H54 (cell line): Measurements from ENCODE around the gene HOXA2.
A peak's percentile ranks its signal among the peaks of the same experiment; 100 is the strongest.

Experiments
- DNase-seq: peaks from one replicate; pipeline ENCODE4 v3.0.0; 2011; ENCODE audit warnings: low spot score, mixed read lengths; ENCODE audit not compliant: insufficient read length
- FAIRE-seq: peaks from 3 replicates; lab custom pipeline; 2011; peaks lifted over from hg19 to GRCh38; lab: Jason Lieb, UNC
- POLR2A ChIP-seq: IDR thresholded peaks from 2 replicates; pipeline ENCODE4 v1.6.1; 2011; ENCODE audit warnings: low read depth, mild to moderate bottlenecking, low read length

The HOXA2 gene

DNA sequence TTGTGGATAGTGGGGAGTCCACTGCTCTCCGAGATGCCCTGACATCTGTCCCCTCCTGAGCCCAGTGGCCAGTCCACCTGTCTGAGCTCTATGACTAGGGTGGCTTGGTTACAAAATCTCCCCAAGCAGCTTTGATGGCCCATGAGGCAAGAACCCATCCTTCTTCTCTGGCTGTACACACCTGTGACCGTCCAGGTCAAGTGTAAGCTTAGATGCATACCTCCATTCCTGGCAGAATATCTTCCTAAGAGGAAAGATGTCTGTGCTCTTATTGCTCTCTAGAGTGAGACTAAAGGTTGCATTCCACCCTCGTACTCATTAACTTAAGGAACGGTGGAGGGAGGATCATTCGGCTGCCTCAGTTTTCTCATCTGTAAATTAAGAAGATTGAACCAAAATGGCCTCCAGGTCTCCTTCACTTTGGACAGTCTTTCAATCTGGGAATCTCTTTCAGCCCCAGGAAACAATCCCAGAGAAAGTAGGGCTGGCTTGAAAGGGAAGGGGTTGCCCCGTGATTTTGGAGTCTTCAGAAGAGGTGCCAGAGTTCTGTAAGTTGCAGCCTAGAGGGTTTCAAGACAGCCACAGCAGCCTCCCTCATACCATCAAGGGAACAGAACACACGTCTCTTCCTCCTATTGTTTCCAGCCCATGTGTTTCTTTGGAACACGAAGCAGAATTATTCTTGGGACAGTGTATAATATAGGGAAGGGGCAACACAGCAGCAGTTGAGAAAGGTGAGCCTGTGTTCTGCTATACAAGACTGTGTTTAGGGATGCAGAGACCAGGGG lies 22.6 kb upstream of the HOXA2 start:
- TF ChIP-seq POLR2A = no peak
- DNase-seq (no peak), FAIRE-seq (no peak)

- FAIRE-seq (peak; percentile 23), DNase-seq (peak; percentile 98)
- TF ChIP-seq POLR2A = no peak
Measured at GRCh38 chr7:27124096-27124901, 21.8 kb upstream of the HOXA2 start.

DNA sequence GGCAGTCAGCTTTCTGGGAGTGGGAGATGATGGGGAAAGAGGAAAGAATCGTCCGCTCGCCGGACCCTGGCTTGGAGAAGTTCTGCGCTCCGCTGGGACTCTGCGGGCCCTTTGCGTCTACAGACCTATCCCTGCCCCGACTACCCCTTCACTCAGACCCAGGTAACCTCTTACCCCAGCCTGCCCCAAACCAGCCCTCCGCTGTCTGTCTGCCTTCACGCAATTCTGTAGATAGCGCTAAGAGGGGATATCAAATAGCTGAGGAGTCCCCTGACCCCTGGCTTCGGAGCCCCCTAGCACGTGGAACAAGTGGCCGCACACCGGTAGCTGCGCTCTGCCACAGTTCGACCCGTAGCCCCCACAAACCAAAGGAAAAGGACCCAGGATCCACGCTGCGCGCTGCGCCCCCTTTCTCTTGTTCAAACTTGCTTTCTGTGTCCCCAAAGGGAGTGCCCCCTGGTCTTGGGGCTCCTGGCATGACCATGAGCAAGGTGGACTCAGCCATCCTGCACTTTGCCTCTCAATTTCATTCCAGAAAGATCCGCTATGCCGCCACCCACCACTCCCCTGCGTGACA lies 21.1 kb upstream of the HOXA2 start:
- no peak for DNase-seq

DNA sequence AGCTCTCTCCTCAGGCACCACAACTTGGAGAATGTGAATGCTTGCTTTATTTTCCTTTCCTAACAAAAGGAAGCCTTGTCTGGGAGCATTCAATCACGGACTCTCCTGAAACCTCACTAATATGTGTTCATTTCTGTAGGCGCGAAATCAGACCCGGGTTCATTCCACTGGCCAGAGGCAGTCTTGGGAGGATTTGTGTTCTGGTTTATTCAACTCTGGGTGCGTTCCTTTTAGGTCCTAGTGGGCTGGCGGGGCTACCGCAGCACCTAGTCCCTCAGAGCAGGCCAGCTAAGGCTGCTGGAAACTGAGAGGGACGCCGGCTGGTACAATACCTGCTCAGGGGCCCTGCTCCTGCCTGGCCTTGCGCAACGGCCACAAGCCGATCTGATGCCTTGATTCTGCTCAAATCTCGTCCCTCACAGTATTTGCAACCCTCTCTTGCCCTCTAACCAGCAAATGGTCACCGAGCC lies 20.6 kb upstream of the HOXA2 start:
- DNase-seq (no peak), FAIRE-seq (no peak)
- TF ChIP-seq POLR2A = no peak

More for the DNA sequence above, 21.1 kb upstream of the HOXA2 start:
- no peak for TF ChIP-seq POLR2A
- FAIRE-seq = no peak

DNA sequence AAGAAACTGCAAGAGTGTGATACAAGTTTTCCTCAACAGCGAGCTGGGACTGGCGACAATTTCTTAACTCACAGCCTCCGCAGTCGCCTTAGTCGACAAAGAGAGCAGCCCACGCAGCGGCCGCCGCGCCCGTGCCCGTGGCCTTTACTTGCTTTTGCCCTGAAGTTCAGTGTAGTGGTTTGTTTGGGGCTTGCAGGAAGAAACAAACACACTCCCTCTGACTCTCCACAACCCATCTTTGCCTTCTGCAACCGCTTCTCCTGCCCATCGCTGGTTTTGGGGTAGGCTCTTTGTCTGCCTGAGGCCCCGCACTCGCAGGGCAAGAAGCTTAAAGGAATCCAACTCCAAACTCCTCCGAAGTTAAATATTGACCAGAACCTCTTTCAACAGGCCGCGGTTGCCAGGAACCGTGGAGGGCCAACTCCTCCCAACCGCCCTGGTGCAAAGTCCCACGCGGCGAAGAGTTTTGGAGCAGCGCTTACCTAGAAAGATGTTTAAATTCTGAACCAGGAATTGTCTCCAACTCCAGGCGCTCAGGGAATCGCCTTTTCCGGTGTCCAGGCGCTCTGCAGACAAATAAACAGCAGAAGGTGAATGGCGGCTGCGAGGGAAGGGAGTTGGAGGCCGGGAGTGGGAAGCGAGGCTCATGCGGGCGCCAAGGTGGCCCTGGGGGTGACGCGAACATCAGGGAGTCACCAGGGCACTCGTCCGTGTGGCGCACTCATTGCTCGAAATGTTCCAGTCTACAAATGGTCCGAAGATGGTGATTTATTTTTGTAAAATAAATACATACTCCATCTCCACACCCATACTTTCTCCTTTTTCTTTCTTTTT lies 19.8 kb upstream of the HOXA2 start:
- no peak for DNase-seq
- no peak for FAIRE-seq
- TF ChIP-seq POLR2A = no peak

DNA sequence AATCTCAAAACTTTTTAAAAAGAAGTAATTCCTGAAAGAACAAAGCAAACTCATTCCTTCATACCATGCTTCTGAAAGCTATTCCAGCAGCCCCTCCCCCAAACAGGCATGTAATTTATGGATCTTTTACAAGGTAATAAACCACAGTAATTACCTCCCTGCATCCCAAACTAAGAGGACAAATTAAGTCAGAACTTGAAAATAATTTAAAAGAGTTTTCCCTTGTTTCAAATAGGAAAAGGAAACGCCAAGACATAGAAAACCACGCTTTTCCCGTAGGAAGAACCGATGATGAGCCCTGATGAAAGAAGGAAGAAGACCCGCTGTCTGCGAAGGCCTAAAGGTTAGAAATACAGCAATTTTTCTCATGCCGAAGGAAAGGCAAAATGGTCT lies 19.2 kb upstream of the HOXA2 start:
- DNase-seq = no peak
- TF ChIP-seq POLR2A = no peak
- no peak for FAIRE-seq

DNA sequence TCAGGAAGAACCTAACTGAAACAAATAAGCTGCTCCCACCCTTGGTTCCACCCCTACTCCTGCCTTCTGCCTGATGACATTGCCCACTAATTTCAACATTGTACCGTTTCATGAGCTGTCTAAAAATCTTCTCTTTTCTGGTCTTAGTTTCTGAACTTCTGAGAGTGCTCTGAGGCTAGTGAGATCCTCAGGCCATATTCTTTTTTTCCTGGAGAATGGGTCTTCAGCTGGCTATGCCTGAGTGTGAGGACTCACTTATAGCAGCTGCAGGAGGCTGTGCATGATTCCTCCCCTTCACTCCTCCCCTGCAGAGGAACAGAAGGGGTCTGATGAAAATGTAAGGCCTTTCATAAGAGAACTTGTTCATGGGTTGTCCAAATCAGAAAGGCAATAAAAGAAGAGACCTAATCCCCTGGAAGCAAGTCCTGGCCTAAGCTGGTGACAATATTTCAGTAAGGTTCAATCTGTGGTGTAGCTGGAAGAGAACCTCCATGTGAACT lies 17.0 kb upstream of the HOXA2 start:
- DNase-seq (no peak), FAIRE-seq (no peak)

GRCh38 chr7:27118580-27118979 lies 16.1 kb upstream of the HOXA2 start:
- FAIRE-seq (no peak), DNase-seq (no peak)
- TF ChIP-seq POLR2A = no peak

More for the DNA sequence above, 17.0 kb upstream of the HOXA2 start:
- no peak for TF ChIP-seq POLR2A

DNA sequence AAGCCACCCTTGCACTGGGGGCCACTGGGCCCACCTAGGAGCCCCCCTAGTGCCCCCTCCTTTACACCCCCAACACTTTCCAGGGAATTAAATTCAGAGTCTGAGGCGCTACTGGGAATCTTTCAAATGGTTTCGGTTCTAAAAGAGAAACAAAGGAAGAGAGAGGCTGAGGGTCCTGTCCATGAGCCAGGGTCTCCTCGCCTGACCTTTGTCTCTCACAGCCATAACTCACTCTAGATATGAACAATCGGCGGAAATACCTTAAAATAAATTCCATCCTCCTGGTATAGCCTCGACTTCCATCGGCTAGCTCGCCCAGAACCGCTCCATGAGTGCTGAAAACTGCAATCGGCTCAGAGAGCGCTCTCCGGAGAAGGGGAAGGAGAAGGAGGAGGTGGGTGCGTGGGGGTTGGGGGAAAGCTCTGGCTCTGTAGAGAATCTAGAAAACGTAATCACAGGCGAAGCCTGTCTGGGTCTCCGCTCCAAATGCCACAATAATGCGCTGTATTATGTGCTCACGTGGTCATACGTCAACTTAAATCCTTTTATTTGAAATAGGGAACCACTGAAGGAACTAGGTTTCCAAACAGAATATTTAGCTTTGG lies 15.5 kb upstream of the HOXA2 start:
- no peak for TF ChIP-seq POLR2A
- FAIRE-seq (no peak), DNase-seq (no peak)

DNA sequence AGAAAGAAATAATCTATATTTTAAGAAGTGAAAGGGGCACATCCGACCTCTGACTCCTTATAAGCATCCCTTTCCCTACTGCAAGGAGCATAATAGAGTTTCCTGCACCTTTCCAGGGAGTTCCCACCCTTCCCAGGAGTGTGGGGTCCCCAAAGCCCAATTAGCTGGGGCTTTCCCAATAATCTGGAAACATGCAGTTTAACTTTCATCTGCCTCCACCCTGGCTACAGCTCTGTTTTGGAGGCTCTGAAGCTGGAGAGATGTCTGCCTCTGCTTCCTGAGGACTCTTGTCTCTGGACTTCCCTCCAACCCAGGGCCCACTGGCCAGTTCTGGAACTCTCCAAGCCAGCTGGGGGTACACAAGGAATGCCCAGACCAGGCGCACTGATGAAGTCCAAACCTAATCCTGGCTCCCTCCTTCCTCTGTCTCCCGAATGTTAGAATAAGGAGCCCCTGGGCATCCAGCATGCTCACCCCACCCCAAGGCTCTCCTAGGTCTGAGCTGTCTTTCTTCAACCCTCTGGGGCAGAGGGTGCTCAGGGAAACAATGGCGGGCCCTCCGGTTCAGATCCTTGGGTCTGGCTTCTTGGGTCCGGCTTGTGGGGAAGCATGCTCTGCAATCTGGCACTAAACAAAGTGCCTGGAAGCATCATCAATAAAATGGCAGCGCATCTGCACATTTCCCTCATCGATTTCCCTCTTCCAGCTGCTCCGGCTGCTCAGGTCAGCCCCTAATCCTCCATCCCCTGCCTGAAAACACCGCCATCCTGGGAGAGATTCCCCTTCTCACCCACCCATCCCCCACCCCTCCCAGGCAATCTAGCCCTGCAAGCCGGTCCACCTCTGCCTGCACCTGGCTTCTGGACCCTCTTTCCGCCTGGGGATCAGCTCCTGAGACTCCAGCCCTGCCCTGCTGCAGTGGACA lies 14.7 kb upstream of the HOXA2 start:
- no peak for FAIRE-seq
- no peak for DNase-seq
- TF ChIP-seq POLR2A = no peak

DNA sequence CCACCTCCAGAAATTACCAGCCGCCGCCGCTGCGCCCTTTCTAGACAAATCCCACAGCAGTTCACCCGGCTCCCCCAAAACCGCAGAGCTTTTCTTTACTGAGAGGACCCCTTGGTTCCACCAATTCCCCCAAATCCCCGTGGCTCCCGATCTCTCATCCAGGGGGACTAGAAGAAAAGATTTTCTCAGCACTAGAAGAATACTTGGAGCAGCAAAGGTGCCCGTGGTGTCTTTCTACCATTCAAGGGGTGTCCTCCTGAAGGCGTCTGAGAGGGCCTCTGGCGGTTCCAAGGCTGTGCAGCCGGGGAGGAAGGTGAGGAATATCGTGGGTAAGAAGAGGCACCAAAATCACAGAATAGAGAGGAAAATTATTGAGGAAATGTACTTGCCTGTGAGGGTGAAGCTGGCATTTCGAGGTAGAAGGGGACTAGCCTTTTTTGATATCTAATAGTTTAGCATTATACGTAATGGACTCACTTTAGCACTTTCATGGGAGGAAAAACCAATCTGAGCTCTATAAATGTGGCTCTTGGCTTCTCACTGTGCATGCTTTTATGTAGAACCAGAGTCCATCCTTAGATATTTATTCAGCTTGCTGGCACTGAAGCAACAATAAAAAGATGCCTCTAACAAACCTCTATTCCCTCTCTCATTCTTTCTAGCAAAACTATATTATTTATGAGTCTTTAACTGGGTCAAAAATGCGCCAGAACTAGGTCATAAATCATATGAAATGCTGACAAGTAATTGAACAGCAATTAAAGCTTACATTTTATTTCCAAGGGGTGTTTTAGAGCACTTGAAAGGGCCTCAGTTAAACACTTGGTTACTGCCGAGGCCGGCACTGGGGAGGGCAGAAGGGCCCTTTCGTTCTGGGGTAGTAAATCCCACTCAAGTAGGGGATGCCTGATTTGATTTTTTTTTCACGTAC lies 13.8 kb upstream of the HOXA2 start:
- no peak for TF ChIP-seq POLR2A
- FAIRE-seq (no peak), DNase-seq (no peak)
